Measurements from ENCODE around the gene CMTR1.
A peak's percentile ranks its signal among the peaks of the same experiment; 100 is the strongest.

Gene CMTR1

DNA sequence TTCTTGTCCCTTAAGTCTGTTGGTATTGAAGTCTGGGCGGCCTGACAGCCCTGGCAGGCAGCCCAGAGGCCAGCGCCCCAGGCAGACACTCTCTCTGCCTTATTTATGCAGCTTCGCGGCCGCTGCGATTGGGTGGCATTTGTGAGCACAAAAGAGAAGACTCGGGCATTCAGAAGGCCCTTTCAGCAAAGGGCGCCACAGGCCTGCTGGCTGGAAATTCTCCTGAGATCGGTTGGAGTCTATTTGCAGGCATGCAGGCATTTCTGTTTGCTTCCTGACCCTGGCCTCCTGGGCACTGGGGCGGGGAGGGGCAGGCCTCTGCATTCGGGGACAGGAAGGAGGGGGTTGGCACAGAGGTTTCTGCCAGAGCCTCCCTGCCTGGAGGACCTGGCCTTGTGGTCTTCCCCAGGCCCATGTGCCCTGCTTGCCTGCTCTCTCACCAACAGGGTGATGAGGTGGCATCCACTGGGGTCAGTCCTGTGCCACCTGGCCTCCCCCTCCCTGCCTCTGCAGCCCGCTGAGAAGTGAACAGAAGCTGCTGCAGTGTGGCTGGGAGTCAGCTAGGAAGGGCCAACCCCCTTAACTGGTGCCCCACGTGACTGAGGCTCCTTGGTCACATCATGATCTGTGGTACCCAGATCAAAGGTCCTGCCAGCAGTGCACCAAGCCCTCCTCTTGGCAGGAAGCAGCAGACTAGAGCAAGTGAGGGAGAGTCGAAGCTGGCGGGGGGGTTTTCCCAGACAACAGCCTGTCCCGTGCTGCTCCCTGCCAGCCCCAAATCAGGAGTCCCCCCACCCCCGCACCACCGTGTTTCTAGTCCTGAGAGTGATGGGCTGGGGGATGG, 83.3 kb downstream of the CMTR1 start:
- DNase-seq = no peak

- no peak for DNase-seq
These were observed 83.9 kb downstream of the CMTR1 start for GRCh38 chr6:37516920-37517405.

- no peak for DNase-seq
These were observed 84.4 kb downstream of the CMTR1 start for GRCh38 chr6:37517411-37517812.

GRCh38 chr6:37518116-37518515, 85.1 kb downstream of the CMTR1 start:
- DNase-seq = no peak

DNA sequence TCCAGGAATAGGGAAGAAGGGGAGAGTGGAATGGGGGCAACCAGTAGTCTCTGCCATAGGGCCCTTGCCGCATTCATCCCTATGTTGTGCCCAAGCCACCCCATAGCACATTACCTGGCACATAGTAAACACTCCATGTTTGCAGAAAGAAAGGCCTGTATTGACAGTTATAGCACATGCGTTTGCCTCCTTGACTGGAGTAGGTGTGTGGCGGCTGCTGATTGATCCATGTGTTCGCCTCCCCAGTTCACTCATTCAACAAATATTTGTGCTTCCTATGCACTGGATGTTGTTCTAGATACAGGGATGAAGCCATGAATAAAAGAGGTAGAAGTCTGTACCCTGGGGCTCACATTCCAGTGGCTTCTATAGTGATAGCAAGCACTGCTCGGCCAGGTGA, 86.4 kb downstream of the CMTR1 start:
- DNase-seq = no peak

- no peak for DNase-seq
These were observed 87.9 kb downstream of the CMTR1 start for GRCh38 chr6:37520926-37521325.

- DNase-seq = no peak
These were observed 88.7 kb downstream of the CMTR1 start for GRCh38 chr6:37521674-37522073.

GRCh38 chr6:37522836-37523235, 89.8 kb downstream of the CMTR1 start:
- no peak for DNase-seq

DNA sequence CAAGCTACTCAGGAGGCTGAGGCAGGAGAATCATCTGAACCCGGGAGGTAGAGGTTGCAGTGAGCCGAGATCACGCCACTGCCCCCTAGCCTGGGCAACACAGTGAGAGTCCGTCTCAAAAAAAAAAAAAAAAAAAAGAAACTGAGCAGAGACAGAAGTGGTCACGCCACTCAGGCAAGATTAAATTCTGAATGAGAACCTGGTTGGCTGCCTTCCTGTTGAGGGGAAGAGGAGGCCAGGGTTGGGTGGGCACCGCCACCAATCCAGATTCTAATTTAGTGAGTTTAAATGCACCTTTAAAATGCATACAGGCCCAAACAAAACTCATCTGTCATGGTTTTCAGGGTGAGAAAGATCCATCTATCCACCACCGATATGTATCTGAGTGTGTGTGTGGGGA, 90.4 kb downstream of the CMTR1 start:
- no peak for DNase-seq

DNA sequence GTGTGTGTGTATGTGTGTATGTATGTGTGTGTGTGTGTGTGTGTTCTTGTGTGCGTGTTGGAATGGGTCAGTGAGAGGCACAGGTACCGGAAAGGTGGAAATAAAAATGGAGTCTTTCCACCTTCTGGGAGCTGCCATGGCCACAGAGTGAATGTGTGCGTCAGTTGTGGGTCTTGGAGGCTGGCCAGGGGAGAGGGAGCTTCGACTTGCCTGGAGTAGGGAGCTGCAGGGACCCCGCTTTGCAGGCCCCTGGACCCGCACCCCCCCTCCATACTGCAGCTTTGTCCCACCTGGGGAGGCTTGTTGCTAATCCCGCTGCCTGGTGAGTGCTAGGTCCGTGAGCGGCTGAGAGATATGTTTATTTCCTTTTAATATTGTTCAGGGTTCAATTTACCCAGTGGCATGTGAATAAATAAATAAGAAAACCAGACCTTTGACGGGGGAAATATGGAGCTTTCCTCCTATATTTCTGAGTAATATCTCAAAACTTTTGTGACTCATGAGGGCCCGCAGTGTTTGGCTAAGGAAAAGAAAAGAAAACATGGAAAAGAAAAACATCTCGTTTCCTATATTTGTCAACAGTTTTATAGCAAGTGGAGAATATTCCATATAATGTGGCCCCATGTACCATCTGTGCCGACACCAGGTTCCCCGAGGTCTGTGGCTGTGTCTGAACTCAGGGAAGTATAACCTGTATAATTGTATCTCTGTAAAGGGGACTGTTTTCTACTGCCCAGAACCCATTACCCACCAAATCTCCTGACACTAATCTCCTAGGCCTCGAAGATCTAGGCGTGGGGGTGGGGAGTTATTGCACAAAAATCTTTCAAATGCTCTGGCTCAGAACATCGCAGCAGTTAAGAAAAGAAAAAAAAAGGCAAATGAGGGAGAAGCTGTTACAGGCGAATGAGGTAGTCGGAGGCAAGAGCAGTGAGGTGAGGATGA, 91.3 kb downstream of the CMTR1 start:
- no peak for DNase-seq

GRCh38 chr6:37524970-37525318, 91.9 kb downstream of the CMTR1 start:
- DNase-seq = no peak

GRCh38 chr6:37525460-37526357, 92.7 kb downstream of the CMTR1 start:
- peak; percentile 17 to 48 for DNase-seq

- no peak for DNase-seq
These were observed 95.5 kb downstream of the CMTR1 start for GRCh38 chr6:37528541-37528940.

GRCh38 chr6:37530297-37530696, 97.3 kb downstream of the CMTR1 start:
- DNase-seq = no peak

- no peak for DNase-seq
These were observed 98.0 kb downstream of the CMTR1 start for GRCh38 chr6:37531026-37531425.

All from Kasumi-1 (cell line).